ENCODE data around the gene C1QTNF1.

DNA sequence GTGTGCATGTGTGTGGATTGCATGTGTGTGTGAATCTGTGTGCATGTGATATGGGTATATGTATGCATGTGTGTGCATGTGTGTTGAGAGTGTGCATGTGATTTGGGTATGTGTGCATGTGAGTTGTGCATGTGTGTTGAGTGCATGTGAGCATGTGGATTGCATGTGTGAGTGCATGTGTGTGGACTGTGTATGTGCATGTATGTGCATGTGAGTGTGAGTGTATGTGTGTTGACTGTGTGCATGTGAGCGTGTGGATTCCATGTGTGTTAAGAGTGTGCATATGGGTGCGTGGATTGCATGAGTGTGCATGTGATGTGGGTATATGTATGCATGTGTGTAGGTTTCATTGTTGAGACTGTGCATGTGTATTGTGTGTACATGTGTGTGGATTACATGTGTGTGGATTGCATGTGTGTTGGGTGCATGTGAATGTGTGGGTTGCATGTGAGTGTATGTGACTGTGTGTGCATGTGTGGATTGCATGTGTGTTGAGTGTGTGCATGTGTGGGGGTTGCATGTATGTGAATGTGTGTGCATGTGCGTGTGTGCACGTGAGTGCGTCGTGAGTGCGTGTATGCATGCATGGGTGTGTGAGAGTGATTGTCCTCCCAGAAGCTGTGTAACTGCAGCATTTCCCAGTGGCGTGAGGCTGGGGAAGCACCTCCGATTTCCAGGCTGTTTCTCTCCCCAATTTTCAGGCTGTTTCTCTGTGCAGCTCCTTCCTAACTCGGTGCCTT, 19.4 kb downstream of the C1QTNF1 start:
- TF ChIP-seq YY1 (IDR thresholded peaks at IDR 0.05; ENCODE audit: insufficient read depth, insufficient read length): no peak
- TF ChIP-seq ZNF274 (IDR thresholded peaks at IDR 0.05; ENCODE audit: low read depth, low read length): no peak
- no peak for TF ChIP-seq SUZ12 (IDR thresholded peaks at IDR 0.05; ENCODE audit: extremely low read depth, insufficient read depth, insufficient read length)

Measured in NT2/D1 (cell line).